ENCODE results near the gene KLF5.

Gene KLF5

DNA sequence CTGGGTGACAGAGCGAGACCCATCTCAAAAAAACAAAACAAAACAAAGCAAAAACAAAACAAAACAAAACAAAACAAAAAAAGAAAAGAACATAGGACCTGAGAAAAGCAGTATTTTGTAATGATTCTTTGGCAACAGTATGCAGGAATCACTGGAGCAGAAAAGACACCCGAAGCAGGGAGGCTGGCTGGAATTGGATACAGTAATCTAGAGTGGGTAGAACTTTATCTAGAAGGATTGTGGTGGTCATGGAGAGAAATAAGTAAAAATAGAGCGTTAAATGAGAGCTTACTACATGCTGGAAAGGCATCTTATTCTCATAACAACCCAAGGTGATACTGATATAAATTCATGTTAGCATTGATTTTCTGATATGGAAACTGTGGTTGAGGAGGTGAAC lies 51.2 kb downstream of the KLF5 start:
- TF ChIP-seq, protein P1, sequence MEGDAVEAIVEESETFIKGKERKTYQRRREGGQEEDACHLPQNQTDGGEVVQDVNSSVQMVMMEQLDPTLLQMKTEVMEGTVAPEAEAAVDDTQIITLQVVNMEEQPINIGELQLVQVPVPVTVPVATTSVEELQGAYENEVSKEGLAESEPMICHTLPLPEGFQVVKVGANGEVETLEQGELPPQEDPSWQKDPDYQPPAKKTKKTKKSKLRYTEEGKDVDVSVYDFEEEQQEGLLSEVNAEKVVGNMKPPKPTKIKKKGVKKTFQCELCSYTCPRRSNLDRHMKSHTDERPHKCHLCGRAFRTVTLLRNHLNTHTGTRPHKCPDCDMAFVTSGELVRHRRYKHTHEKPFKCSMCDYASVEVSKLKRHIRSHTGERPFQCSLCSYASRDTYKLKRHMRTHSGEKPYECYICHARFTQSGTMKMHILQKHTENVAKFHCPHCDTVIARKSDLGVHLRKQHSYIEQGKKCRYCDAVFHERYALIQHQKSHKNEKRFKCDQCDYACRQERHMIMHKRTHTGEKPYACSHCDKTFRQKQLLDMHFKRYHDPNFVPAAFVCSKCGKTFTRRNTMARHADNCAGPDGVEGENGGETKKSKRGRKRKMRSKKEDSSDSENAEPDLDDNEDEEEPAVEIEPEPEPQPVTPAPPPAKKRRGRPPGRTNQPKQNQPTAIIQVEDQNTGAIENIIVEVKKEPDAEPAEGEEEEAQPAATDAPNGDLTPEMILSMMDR (IDR thresholded peaks at IDR 0.05; ENCODE audit: control extremely low read depth, extremely low read depth, low read depth, missing control alignments), result no peak
- ChIA-PET POLR2A (no interaction called here), CTCF (no interaction called here)
- no peak for DNase-seq (ENCODE audit: extremely low spot score)

DNA sequence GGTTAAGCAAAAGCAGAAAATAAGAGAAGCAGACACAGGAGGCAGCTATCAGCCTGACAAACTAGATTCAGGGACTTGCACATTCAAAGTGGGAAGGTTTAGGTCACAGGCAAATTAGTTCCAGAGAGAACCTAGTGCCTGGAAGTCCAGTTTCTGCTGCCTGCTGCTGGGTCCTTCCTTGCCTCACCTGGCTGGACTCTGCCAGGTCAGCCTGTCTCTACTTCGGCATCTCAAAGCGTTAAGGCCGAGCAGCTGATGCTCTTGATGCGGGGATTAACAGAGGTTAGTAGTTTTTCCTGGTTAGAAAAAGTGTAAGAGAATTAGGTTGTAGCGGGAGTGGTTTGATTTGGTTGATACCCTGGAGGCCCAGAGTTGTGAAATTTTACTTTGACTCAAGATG lies 52.0 kb downstream of the KLF5 start:
- no peak for DNase-seq (ENCODE audit: extremely low spot score)
- TF ChIP-seq, protein P1 (IDR thresholded peaks at IDR 0.05; ENCODE audit: control extremely low read depth, extremely low read depth, low read depth, missing control alignments), result no peak
- ChIA-PET POLR2A (no interaction called here), CTCF (no interaction called here)

DNA sequence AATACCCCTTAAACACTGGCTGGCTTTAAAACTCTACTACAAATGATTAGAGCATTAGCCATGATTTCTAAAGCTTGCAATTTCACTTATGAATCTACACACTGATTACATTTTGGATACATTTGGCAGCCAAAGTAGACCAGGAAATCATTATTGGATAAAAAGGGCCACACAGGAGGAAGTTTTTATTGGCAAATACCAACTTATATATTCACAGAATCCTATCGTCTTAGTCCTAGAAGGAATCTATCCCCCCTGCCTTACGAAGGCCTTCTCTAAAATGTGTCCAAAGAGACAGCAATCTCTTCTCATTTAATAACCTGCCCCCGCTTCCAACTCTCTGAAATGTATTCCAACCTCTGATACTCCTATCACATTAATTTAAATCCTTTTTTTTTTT lies 52.5 kb downstream of the KLF5 start:
- TF ChIP-seq, protein P1 (IDR thresholded peaks at IDR 0.05; ENCODE audit: control extremely low read depth, extremely low read depth, low read depth, missing control alignments), result no peak
- ChIA-PET CTCF (no interaction called here), POLR2A (no interaction called here)
- no peak for DNase-seq (ENCODE audit: extremely low spot score)

DNA sequence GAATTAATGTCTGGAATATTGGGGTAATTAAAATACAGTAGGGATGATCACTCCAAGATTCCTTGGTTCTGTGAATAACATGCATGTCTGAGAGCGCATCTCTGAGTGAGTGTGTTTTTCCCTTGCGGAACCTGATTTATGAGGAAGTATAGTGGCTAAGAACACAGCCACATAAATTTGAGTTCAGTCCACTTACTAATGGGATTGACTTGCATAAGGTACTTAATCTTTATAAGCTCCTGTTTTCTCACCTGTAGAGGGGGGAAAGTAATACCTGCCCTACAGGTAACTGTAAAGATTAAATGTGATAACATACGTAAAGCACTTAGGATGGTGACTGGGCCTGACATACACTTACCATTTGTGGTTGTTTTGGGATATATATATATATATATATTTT lies 60.8 kb downstream of the KLF5 start:
- TF ChIP-seq, protein P1 (IDR thresholded peaks at IDR 0.05; ENCODE audit: control extremely low read depth, extremely low read depth, low read depth, missing control alignments), result no peak
- ChIA-PET CTCF (no interaction called here), POLR2A (no interaction called here)
- no peak for DNase-seq (ENCODE audit: extremely low spot score)

Data from GM10248 (cell line).